Stimulated activated naive CD4-positive, alpha-beta T cell (primary cell): ENCODE results near the gene C14orf93.

Source experiments
- DNase-seq, 6 experiments: peaks; one replicate each; lab custom pipeline; 2025; lab: John Stamatoyannopoulos, UW

The C14orf93 gene, protein sequence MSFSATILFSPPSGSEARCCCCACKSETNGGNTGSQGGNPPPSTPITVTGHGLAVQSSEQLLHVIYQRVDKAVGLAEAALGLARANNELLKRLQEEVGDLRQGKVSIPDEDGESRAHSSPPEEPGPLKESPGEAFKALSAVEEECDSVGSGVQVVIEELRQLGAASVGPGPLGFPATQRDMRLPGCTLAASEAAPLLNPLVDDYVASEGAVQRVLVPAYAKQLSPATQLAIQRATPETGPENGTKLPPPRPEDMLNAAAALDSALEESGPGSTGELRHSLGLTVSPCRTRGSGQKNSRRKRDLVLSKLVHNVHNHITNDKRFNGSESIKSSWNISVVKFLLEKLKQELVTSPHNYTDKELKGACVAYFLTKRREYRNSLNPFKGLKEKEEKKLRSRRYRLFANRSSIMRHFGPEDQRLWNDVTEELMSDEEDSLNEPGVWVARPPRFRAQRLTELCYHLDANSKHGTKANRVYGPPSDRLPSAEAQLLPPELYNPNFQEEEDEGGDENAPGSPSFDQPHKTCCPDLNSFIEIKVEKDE

DNA sequence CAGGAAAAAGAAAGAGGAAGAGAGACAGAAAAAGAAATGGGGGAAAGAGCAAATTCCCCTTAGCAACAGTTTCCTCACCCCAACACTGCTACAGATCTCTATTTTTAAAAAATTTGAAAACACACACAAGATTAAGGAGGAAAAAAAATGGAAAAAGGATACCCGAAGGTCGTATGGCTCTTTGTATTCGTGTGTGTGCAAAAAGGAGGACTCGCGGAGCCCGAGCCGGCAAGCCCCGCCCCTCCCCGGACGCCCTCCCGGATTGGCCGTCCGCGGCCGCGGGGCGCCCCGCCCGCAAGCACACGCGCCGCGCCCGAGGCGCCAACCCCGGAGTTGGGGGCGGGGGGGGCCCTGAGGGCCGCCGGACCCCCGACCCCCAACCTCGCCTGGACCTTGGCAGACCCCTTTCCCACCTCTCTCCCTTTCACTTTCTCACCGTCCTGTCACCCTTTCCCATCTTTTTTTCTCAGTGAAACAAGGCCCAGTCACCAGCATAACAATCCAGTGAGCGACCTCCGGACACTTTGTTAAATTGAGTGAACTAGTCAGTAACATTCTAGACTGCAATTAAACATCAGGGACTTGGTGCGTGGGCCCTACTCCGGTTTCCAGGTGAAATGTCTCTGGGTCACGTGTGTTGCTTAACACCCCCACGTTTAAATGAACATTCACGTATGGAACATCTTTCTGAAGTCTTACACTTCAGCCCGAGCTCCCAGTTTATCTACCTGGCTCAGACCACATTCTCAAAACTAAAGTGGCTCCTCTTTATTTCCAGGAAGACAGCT lies at the start of gene C14orf93:
Gene C14orf93, minus strand, starts transcription at position 205 of the 788 bp plus-strand sequence. CDS start 11,120 bp downstream, outside the sequence.
- peak; percentile 50 to 75 (median 64) for DNase-seq

DNA sequence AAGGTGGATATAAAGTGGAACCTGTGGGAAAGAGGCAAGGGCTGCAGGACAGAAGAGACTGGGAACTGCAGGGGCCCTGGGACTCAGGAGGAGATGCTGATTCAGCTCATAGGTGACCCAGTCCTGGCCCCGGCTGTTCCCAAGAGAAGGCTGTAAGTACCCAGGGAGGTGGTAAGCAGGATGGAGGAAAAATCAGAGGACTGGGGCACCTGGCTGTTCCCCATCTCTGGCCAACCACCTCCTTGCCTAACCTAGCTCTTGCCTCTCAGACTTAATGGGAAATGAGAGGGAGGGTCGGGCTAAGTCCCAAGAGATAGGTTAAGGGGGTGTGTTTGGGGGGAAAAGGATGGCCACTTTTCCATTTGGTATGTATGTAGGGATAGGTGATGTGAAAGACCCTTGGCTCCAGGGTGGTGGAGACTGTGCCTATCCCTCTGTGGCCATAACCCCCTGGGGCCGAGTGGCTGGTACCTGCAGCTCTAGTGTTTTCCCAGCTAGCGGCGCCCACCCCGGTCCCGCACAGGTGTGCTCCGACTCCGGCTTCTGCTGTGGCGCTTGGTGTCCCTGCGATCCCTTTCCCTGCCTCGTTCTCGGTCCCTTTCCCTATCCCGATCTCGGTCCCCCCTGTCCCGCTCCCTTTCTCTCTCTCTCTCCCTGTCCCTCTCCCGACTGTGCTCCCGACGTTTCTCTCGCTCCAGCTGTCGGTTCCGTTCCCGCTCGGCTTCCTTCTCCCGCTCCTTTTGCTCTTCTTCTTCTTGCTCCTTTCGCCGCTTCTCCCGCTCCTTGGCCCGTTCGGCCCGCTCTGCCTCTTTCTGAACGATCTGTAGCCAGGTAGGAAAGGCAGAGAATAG lies 48.9 kb upstream of the C14orf93 start:
- DNase-seq: no peak

DNA sequence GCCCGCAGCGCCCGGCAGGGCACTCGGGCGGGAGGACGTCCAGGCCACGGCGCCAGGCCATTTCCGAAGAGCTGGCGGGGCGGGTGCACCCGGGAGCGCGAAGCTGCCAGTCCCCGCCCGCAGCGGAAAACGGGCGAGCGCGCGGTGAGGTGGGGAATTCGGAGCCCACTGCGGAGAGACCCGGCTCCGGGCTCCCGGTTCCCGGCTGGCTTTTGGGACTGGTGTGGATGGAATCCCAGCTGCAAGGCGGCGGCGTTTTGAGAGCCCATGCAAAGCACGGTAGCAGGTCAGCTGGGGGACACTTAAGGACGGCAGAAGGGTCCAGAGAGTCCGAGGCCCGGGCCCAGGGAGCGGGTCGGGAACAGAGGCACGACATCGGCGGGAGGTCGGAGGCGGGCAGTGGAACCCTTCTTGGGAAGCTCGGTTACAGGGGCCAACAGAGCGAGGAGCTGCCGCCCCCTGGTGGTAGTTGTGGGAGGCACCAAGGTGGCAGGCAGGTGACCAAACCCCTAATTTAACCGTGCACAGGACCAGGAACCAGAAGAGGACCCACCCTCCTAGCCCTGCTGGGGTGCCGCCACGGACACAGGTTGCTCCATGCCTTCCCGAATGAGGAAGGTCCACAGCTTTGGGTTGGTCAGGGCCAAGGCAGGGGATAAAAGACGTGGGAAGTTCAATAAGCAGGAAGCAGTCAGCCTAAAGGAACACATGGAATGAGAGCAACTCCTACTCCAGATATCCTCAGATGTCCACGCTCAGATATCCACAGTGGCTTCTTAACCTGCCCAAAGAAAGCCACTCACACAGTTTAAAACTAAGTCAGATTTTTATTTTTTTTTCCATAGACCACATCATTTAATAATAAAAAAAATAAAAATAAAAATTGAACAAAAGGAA lies 48.1 kb upstream of the C14orf93 start:
- no peak for DNase-seq

DNA sequence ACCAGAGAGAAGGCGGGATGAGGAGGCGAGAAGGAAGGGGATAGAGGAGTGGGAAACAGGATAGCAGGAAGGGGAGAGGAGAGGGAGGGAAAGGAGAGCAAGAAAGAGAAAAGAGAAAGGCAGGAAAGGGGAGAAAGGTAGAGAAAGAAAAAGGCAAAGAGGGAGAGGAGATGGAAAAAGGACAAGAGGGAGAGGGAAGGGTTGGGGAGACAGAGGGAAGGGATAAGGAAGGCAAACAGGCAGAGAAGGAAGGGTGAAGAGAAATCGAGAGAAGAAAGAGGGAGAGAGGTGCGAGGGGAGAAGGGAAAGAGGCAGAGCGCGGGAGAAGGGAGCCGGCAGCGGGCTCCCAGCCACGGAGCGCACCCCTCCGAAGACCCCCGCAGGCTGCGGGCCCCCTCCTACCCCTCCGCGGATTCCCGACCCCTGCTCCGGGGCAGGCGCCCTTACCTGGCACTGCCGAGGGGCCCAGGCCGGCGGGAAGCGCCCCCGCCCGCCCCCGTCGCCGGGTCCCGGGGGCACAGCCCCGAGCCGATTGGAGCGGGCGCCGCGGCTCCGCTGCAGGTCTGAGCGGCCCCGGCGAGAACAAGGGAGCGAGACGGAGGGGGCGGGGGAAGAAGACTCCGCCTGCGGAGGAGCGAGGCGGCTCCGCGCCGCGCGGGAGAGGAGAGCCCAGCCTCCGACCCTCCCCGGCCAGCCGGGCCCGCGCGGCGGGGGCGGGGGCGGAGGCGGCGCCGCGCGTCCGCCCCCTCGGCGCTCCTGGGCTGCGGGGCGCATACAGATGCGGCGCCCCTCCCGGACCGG lies 47.2 kb upstream of the C14orf93 start, which contains the start of gene CDH24:
Gene CDH24, minus strand, starts transcription at position 565 of the 801 bp plus-strand sequence. CDS start 1,787 bp downstream, outside the sequence.
- DNase-seq: no peak

DNA sequence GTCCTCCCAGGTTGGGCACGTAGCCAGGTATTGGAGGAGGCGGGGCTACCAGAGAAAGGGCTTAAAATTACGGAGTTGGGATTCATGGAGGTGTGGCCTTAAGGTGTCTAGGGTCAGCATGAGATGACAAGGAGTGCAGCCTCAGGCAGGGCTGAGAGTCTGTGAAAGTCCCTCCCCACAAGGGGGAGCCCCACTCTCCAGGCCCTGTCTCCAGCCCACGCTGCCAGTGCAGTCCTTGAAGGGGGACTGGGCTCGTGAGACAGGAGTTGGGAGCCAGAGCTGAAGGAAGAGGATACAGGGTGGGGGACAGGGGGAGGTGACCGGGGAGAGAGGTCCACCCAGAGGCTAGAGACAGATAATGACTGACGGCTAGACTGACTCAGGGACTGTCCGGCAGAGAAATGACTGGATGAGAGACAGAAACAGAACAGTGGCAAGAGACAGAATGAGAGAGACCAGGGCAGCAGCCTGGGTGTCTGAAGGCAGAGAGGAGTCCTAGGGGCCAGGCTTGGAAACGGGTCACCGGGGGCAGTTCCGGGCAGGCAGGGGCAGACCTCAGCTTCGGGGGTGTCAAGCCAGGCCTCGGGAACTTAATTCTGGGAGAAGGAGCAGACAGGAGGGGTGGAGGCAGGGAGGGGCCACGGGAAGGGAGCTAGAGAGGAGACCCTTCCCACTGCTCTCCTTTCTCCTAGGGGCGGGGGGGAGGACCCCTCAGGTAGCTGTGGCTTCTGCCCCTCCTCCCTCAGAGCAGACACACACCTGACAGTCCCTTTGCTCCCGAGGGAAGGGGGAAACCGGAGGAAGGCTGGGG lies 46.4 kb upstream of the C14orf93 start:
- DNase-seq: no peak

DNA sequence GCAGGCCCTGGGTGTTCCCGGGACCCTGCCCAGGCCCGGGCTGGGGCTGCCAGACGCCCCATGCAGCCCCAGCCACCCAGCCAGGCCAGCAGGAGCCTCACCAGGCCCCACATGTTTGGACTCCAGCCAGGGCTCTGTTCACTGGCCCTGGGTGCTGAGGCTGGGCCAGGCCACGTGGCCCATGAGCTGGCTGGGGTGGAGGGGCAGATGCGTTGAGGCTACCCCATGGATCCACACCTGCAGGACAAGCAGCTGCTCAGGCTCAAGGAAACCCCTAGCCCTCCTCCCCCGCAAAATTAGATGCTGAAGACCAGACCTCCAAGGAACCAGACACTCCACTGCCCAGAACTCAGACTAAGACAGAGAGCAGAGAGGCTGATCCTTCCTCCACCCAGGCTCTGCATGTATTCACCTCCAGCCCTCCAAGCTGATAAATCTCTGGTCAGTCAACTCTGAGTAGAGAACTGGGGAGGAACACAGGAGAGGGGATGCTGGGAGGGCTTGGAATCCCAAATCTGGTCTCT lies 45.7 kb upstream of the C14orf93 start:
- DNase-seq: no peak

DNA sequence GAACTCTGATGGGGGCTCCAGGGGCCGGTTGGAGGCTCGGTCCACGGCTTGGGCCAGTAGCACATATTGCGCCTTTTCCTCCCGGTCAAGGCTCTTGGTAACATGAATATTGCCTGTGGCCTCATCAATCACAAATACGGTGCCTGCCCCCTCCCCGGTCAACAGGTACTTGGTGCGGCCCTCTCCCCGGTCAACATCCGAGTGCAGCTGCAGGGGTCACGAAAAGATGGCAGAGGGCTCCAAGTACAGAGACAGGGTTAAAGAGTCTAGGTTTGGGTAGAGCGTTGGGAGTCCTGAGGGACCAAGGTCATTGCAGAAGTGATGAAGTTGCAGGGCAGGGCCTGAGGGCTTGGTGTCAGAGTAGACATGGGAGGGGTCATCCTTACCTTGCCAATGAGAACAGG lies 45.2 kb upstream of the C14orf93 start:
- no peak for DNase-seq

DNA sequence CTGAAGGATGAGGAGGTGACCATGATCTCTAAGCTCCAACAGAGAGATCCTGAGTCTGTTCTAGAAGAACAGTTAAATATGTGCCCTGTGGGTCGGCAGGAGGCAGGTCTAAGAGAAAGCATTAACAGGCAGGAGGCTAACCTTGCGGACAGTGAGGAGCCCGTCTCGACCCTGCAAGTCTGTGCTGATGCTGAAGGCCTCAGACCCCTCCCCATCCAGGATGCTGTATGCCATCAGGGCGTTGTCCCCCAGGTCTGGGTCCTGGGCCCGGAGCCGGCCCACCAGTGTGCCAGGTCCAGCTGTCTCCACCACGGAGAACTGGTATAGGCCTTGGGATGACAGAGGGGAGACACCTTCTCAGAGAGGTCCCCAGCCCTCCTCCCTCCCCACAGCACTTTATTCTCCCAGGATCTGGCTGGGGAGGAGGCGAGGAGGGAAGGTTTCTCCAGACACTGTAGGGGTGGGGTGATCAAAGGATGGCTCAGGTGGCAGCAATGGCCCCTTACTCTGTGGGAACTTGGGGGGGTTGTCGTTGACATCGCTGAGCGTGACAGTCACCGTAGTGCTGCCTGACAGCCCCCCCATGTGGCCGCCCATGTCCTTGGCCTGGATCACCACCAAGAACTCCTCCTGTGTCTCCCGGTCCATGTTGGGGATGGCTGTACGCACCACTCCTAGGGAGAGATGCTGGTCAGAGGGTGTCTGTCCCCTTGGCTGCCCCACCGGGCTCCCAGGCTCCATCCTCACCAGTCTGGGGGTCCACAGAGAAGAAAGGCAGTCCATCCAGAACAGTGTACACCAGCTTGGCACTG lies 44.3 kb upstream of the C14orf93 start:
- DNase-seq: no peak

DNA sequence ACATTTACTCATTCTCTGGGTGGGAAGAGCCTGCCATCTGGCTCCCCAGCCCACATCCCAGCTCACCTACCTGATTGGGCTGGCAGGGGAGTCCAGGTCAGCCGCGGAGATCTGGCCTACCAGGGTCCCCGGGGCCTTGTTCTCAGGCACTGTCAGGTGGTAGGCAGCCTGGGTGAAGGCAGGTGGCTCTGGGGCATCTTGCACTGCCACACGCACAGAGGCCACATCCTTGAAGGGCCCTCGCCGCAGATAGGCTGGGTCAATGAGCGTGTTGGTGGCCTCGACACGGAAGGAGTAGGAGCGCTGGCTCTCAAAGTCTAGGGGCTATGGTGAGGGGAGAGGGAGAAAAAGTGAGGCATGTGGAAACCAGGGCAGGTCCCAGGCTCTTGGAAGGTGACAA lies 43.5 kb upstream of the C14orf93 start:
- DNase-seq: no peak

DNA sequence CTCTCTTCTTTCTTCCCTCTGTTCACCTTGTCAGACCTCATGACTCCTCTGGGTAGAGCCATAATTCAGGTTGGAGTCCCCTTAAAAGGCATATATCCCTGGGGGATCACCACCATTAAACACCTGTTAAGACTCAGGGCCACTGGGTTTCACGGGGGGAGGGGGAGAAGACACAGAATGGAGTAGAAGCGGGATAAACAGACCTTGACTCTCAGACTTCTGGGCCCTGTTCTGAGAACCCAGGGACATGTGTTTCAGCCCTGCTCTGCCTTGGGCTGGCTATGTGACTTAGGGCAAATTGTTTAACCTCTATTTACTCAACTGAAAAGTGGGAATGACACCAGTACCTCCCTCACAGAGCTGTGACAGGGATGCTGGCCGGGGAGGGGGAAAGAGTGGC lies 42.7 kb upstream of the C14orf93 start:
- no peak for DNase-seq

DNA sequence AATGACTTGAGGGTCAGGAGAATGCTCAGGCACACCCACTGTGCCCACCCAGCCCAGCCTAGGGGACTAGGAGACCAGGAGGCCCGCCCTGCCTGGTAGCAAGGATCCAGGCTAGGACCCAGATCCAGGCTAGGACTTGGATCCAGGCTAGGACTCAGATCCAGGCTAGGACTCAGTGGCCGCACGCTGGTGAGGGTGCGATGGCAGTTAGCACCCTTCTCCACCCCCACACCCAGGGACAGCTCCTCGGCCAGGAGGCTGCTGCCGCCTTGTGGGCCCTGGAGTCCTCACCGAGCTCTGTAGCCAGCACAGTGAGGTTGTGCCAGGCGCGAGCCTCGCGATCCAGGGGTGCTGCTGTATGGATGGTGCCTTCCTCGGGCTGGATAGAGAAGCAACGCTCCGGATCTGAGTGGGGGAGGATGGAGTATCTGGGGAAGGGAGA lies 42.3 kb upstream of the C14orf93 start:
- DNase-seq: no peak

DNA sequence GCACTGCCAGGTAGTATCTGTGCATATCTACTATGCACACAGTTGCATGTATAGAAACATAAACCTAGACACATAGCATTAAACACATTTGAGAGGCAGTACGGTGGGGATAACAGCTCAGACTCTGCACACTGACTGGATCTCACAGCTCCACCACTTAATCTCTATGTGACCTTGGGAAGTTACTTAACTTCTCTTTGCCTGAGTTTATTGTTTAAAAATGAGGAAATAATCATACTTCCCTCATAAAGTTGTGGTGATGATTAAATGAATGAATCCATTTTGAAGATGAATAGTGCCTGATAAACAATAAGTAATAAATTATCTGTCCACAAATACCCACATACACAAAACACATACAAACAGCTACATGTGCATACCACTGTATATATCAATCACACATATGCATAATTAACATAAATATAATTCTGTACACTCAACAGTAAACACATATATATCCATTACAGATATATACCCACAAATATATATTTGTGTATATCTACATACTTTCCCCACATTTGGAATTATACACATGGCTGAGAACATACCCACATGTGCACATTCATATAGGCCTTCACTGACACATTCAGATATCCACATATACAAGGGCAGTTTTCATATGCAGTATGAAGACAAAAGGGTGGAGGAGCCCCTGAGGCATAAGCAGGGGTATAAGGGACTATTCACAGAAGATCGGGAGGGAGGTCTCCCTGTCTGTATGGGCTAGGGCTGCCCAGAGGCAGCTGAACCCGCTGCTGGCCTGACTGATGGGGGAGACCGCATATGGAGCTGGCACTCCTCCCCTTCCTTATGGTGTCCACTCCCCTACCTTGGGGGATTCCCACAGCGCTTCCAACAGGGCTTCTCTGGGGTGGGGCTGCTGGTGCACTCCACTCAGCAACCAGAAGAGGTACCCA lies 41.5 kb upstream of the C14orf93 start:
- no peak for DNase-seq

DNA sequence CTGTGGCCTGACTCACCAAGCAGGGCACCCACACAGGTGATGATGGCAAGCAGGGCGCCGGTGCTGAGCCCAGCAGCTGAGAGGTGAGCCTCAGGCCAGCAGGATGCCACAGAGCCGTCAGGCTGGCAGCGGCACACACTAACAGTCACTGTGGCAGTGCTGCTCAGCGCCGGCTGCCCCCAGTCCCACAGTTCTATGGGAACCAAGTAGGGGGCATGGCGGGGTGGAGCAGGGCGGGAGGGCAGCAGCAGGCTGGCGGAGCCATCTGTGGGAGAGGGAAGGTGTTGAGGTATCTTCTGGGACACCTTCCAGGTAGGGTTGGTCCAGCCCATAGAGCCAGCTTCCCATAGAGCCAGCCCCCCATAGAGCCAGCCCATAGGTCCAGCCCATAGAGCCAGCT lies 39.1 kb upstream of the C14orf93 start:
- DNase-seq: no peak

DNA sequence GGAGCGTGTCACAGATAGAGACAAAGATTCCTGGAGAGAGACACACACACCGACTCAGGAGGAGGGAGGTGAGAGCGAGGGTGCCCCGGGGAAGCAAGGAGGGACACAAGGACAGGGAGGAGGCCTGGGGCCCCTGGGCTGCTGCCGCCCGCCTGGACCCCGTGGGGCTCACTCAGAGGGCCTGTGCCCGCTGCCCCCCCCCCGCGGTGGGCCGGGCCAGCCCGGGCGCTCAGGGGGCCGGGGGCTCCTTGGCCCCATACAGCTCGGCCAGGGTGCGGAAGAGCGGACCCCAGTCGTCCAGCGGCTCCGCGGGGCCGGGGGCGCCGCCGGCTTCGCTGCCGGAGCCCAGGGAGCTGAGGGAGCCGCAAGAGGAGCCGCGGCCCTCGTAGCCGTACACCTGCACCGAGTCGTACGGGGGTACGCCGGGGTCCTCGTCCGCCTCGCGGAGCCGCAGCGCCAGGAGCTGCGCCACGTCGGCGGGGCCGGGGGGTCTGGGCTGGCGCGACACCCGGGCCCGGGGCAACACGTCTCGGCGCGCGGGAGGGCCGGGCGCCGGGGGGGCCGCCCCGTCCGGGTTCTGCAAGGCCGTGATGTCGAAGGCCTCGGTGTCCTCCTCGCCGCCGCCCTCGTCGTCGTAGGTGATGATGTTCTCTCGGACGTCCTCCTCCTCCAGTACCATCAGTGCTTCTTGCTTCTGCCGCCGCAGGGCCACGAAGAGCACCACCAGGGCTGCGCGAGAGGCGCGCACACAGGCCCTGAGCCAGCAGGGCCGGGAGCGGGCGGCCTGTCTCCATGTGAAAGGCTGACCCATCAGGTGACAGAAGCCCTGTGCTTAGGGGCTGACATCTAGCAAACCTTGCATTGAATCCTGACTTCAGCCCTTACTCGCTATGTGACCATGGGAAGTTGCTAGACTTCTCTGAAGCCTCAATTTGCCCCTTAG lies 38.1 kb upstream of the C14orf93 start:
- no peak for DNase-seq

DNA sequence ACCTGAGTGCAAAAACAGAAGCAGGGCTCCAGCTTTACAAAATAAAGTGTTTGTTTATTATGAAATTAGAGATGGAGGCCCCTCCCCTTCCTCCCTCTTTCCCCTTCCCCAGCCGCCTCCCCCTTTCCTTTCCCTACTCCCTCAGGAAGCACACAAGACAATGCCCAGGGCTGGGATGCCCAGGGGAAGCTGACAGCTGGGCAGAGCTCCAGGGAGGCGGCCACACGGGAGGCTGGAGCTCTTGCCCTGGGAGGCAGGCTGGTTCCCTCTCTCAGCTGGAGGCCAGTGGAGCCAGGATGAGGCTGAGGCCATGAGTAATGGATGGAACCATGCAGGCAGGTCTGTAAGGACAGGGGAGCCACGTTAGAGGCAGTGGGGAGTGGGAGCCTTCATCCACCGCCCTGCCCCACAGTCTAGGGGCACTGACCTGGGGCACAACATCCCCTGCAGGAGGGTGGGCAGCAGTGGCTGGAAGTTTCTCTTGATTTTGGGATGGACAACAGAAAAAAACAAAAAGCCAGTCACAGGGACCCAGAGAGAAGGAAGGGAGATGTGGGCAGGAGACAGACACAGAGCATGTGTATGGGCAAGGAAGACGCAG lies 37.2 kb upstream of the C14orf93 start:
- no peak for DNase-seq
